GM12865 (cell line): ENCODE results near the gene MFGE8.

Source experiments
- DNase-seq: peaks from one replicate; pipeline ENCODE4 v3.0.0; 2010; ENCODE audit warnings: low read depth
- H3K4me3 ChIP-seq: 2 replicates; pipeline ENCODE4 v1.5.1; 2011; ENCODE audit warnings: mild to moderate bottlenecking, low read depth, low read length, control low read depth
- CTCF ChIP-seq: IDR thresholded peaks from 2 replicates; pipeline ENCODE4 v1.5.1; 2011; ENCODE audit warnings: low read length, control low read depth, low read depth, inconsistent platforms; ENCODE audit not compliant: insufficient read depth; ENCODE audit errors: missing control alignments

Gene MFGE8

GRCh38 chr15:88890495-88890894 is 22.7 kb downstream of the MFGE8 start:
- no peak for DNase-seq
- no peak overlapping the region for H3K4me3 ChIP-seq
- no peak for TF ChIP-seq CTCF

- no peak overlapping the region for H3K4me3 ChIP-seq
- no peak for DNase-seq
- no peak for TF ChIP-seq CTCF
Measured at GRCh38 chr15:88888719-88889118, 24.5 kb downstream of the MFGE8 start.

GRCh38 chr15:88887068-88887580 is 26.1 kb downstream of the MFGE8 start:
- DNase-seq: no peak
- H3K4me3 ChIP-seq: no peak overlapping the region
- no peak for TF ChIP-seq CTCF

GRCh38 chr15:88882785-88883184 is 30.4 kb downstream of the MFGE8 start:
- H3K4me3 ChIP-seq: no peak overlapping the region
- no peak for DNase-seq
- TF ChIP-seq CTCF: no peak

- no peak for TF ChIP-seq CTCF
- H3K4me3 ChIP-seq: no peak overlapping the region
- DNase-seq: no peak
Measured at GRCh38 chr15:88881775-88882174, 31.4 kb downstream of the MFGE8 start.

GRCh38 chr15:88880944-88881740 is 32.0 kb downstream of the MFGE8 start:
- TF ChIP-seq CTCF: no peak
- H3K4me3 ChIP-seq: no peak overlapping the region
- no peak for DNase-seq

- H3K4me3 ChIP-seq: no peak overlapping the region
- peak; percentile 76 for TF ChIP-seq CTCF
- peak; percentile 57 for DNase-seq
Measured at GRCh38 chr15:88878720-88879184, 34.4 kb downstream of the MFGE8 start.
